ENCODE measurements around the gene PITX3. TPM values are rescaled to one million over a fixed set of nuclear protein-coding genes. Genes with fewer than 3 reads are reported as not detected.

Gene PITX3
- total and polyA plus RNA-seq, 7 donors: 2.0 to 9.7 (median 7.6) TPM

DNA sequence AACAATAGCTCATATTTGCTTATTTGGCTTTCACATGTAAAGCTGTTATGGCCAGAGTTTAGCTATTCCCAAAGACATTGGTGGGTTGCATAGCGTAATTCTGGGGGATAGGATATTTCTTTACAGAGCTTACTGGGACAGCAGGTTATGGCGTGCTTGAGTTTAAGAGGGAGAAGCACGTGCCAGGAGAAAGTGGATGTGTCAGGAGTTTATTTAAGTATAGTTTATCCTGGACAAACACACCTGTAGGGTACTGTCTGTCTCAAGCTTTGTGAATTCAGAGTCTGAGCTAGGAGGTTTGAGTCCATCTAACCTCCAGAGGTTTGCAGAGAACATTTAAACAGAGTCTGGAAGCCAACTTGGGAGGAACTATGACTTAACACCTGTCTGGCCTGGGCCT, 25.4 kb upstream of the PITX3 start:
- TF ChIP-seq, protein P1, sequence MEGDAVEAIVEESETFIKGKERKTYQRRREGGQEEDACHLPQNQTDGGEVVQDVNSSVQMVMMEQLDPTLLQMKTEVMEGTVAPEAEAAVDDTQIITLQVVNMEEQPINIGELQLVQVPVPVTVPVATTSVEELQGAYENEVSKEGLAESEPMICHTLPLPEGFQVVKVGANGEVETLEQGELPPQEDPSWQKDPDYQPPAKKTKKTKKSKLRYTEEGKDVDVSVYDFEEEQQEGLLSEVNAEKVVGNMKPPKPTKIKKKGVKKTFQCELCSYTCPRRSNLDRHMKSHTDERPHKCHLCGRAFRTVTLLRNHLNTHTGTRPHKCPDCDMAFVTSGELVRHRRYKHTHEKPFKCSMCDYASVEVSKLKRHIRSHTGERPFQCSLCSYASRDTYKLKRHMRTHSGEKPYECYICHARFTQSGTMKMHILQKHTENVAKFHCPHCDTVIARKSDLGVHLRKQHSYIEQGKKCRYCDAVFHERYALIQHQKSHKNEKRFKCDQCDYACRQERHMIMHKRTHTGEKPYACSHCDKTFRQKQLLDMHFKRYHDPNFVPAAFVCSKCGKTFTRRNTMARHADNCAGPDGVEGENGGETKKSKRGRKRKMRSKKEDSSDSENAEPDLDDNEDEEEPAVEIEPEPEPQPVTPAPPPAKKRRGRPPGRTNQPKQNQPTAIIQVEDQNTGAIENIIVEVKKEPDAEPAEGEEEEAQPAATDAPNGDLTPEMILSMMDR (IDR thresholded peaks at IDR 0.05): no peak
- H3K9me3 ChIP-seq: no peaks in the 10 kb centered on the region
- intact Hi-C loops (cut with DNase I): no loop called here
- 68 to 88% (median 74%) methylated on average over 3 of the region's 3 CpGs for WGBS, 3 donors
- no peaks in the 10 kb centered on the region for H3K36me3 ChIP-seq (ENCODE audit: insufficient read depth in 1 of 2, low read depth in 1 of 2)
- no peak overlapping the region for H3K4me3 ChIP-seq
- ATAC-seq (peak in 2 of 4 donors; percentile 21 to 33), DNase-seq (no peak)
- no peaks in the 10 kb centered on the region for H3K27me3 ChIP-seq (ENCODE audit: insufficient read depth in 3 of 3, low read length in 2 of 3)
- H3K27ac ChIP-seq: peak overlapping the region; percentile 73
- H3K4me1 ChIP-seq: peaks cover 71% of the 10 kb centered on the region

DNA sequence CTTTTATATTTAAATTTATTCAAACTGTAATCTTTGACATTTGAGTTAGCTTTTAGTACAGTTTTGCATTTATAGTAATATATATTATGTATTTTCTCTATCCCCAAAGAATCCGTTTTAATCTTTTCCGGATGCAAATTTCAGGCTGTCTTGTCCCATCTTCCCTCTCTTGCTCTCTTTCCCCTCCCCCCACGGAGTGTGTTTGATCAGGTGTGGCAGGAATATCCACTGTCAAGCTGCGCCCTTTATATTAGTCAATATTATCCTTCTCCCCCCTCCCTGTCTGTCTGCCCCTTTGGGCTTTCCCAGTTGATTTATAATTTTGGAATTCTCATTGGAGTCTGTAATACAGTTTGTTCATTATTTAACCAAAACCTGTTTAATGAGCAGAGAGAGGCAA, 23.1 kb upstream of the PITX3 start:
- peaks cover 0 to 18% of the 10 kb centered on the region in 2 donors for H3K36me3 ChIP-seq (ENCODE audit: insufficient read depth in 1 of 2, low read depth in 1 of 2)
- intact Hi-C loops (cut with DNase I): no loop called here

GRCh38 chr10:102262744-102263370, 21.5 kb upstream of the PITX3 start:
- ATAC-seq (peak in 2 of 4 donors; percentile 27 to 44), DNase-seq (no peak)
- peak overlapping the region; percentile 1 for H3K4me3 ChIP-seq
- TF ChIP-seq, protein P1 (IDR thresholded peaks at IDR 0.05): no peak
- H3K9me3 ChIP-seq: no peaks in the 10 kb centered on the region
- H3K27me3 ChIP-seq (ENCODE audit: insufficient read depth in 3 of 3, low read length in 2 of 3): no peaks in the 10 kb centered on the region
- intact Hi-C loops (cut with DNase I): no loop called here
- H3K36me3 ChIP-seq (ENCODE audit: insufficient read depth in 1 of 2, low read depth in 1 of 2): peaks cover 0 to 24% of the 10 kb centered on the region in 2 donors
- WGBS, 3 donors: 37 to 67% (median 38%) methylated on average over 4 of the region's 4 CpGs
- peaks cover 71% of the 10 kb centered on the region for H3K4me1 ChIP-seq
- H3K27ac ChIP-seq: peak overlapping the region; percentile 71

More for the DNA sequence above, 23.1 kb upstream of the PITX3 start:
- ATAC-seq (no peak), DNase-seq (no peak)
- Histone ChIP-seq H3K9me3 (no peaks in the 10 kb centered on the region), H3K27me3 (ENCODE audit: insufficient read depth in 3 of 3, low read length in 2 of 3) (no peaks in the 10 kb centered on the region), H3K4me1 (peaks cover 86% of the 10 kb centered on the region), H3K4me3 (no peak overlapping the region), H3K27ac (no peak overlapping the region)
- TF ChIP-seq, protein P1 (IDR thresholded peaks at IDR 0.05): no peak
- 76 to 87% (median 77%) methylated on average over 4 of the region's 4 CpGs for WGBS, 3 donors

DNA sequence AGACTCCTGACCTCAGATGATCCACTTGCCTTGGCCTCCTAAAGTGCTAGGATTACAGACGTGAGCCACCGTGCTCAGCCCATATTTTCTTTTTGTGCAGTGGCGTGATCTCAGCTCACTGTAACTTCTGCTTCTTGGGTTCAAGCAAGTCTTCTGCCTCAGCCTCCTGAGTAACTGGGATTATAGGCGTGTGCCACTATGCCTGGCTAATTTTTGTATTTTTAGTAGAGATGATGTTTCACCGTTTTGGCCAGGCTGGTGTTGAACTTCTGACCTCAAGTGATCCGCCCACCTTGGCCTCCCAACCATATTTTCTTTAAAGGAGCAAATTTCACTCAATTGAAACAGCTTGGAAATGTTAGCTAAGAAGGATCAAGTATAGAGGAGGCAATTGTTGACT, 20.5 kb upstream of the PITX3 start:
- Histone ChIP-seq H3K4me1 (peaks cover 70% of the 10 kb centered on the region), H3K4me3 (peak overlapping the region; percentile 1), H3K9me3 (no peaks in the 10 kb centered on the region), H3K36me3 (ENCODE audit: insufficient read depth in 1 of 2, low read depth in 1 of 2) (peaks cover 0 to 24% of the 10 kb centered on the region in 2 donors), H3K27ac (peak overlapping the region; percentile 71), H3K27me3 (ENCODE audit: insufficient read depth in 3 of 3, low read length in 2 of 3) (no peaks in the 10 kb centered on the region)
- DNase-seq (no peak), ATAC-seq (peak in 3 of 4 donors; percentile 60 to 75 (median 60))
- 15 to 35% (median 18%) methylated on average over 6 of the region's 6 CpGs for WGBS, 3 donors
- intact Hi-C loops (cut with DNase I): no loop called here
- TF ChIP-seq, protein P1 (IDR thresholded peaks at IDR 0.05): no peak

GRCh38 chr10:102261196-102261595, 19.9 kb upstream of the PITX3 start:
- H3K27me3 ChIP-seq (ENCODE audit: insufficient read depth in 3 of 3, low read length in 2 of 3): no peaks in the 10 kb centered on the region
- TF ChIP-seq, protein P1 (IDR thresholded peaks at IDR 0.05): no peak
- no peak overlapping the region for H3K4me3 ChIP-seq
- ATAC-seq: peak in 3 of 4 donors; percentile 64 to 71 (median 65)
- intact Hi-C loops (cut with DNase I): no loop called here
- peak overlapping the region; percentile 71 for H3K27ac ChIP-seq
- peaks cover 65% of the 10 kb centered on the region for H3K4me1 ChIP-seq
- no peaks in the 10 kb centered on the region for H3K9me3 ChIP-seq
- DNase-seq: no peak
- H3K36me3 ChIP-seq (ENCODE audit: insufficient read depth in 1 of 2, low read depth in 1 of 2): peaks cover 0 to 24% of the 10 kb centered on the region in 2 donors
